Endothelial cell of umbilical vein (primary cell): ENCODE results near the gene CHI3L1. TPM values are rescaled to one million over a fixed set of nuclear protein-coding genes. Genes with fewer than 3 reads are reported as not detected.

Experiments used
- BruUV-seq: library from RNA; stranded (reverse); fragments of 400-500 nt; replicated peaks from 2 replicates; lab custom pipeline; 2021; lab: Mats Ljungman, UMichigan
- CTCF ChIA-PET: fragments of 300-600, 350-600 bp; sonication (Branson Sonifier 250); formaldehyde crosslinking; loops from one replicate; lab custom pipeline; 2021; ENCODE audit warnings: antibody characterized with exemption, inconsistent platforms; lab: Charles Lee
- POLR2A ChIA-PET: fragments of 300-600, 350-600 bp; sonication (Branson Sonifier 250); formaldehyde crosslinking; loops from one replicate; lab custom pipeline; 2021; ENCODE audit warnings: antibody characterized with exemption, inconsistent platforms; lab: Charles Lee
- DNase-seq: peaks from one replicate; pipeline ENCODE4 v3.0.0-alpha.2; 2011; ENCODE audit warnings: low read depth, low spot score
- FAIRE-seq: peaks from 2 replicates; lab custom pipeline; 2011; peaks lifted over from hg19 to GRCh38; lab: Jason Lieb, UNC
- H2AFZ ChIP-seq: 2 replicates; pipeline ENCODE4 v1.6.0; 2012; ENCODE audit warnings: low read depth, low read length, control low read depth, inconsistent platforms
- H3K27ac ChIP-seq: 2 replicates; pipeline ENCODE4 v1.5.1; 2011; ENCODE audit warnings: low read depth, mild to moderate bottlenecking, control low read depth, low read length, moderate library complexity; ENCODE audit not compliant: insufficient read depth
- H3K27me3 ChIP-seq, 2 experiments: 2 replicates each; pipeline versions ENCODE4 v1.6.0 to v1.6.1; 2011; ENCODE audit warnings: low read length in 2 of 2, mixed read lengths in 1 of 2; ENCODE audit not compliant: control insufficient read depth in 2 of 2, insufficient read depth in 2 of 2
- H3K36me3 ChIP-seq, 2 experiments: 2 replicates in 1 of 2; 3 replicates in 1 of 2; pipeline ENCODE4 v1.5.1; 2011; ENCODE audit warnings: low read length in 2 of 2, mild to moderate bottlenecking in 1 of 2, moderate library complexity in 1 of 2; ENCODE audit not compliant: control insufficient read depth in 2 of 2, insufficient read depth in 2 of 2; ENCODE audit errors: extremely low read depth in 1 of 2
- H3K4me1 ChIP-seq: 3 replicates; pipeline ENCODE4 v1.5.1; 2011; ENCODE audit warnings: mild to moderate bottlenecking, low read length; ENCODE audit not compliant: control insufficient read depth, insufficient read depth; ENCODE audit errors: extremely low read depth
- H3K4me2 ChIP-seq: 2 replicates; pipeline ENCODE4 v1.6.1; 2011; ENCODE audit warnings: low read length, control low read depth, mixed read lengths; ENCODE audit not compliant: insufficient read depth
- H3K4me3 ChIP-seq, 3 experiments: fragments of 200-600 bp in 1 of 3; sonication (generic), shearing (Covaris generic) in 1 of 3; replicated peaks in 1 of 3; 2 replicates each; pipeline ENCODE4 v1.5.1; 2011 to 2016; ENCODE audit warnings: control low read depth in 3 of 3, low read length in 3 of 3, mild to moderate bottlenecking in 2 of 3, inconsistent platforms in 1 of 3, low read depth in 1 of 3, moderate library complexity in 1 of 3; ENCODE audit not compliant: insufficient read depth in 1 of 3
- H3K79me2 ChIP-seq: 2 replicates; pipeline ENCODE4 v1.6.0; 2012; ENCODE audit warnings: low read length, inconsistent platforms; ENCODE audit not compliant: control insufficient read depth, insufficient read depth
- H3K9ac ChIP-seq: replicated peaks from 2 replicates; pipeline ENCODE3; 2011; ENCODE audit warnings: low read length, control low read depth; ENCODE audit not compliant: insufficient read depth; ENCODE audit errors: extremely low read depth
- H3K9me1 ChIP-seq: replicated peaks from 3 replicates; pipeline ENCODE4 v1.6.0; 2011; ENCODE audit warnings: mild to moderate bottlenecking, low read length; ENCODE audit not compliant: control insufficient read depth, insufficient read depth; ENCODE audit errors: extremely low read depth
- H3K9me3 ChIP-seq: replicated peaks from 2 replicates; pipeline ENCODE4 v1.5.1; 2012; ENCODE audit warnings: low read length, inconsistent platforms; ENCODE audit not compliant: control insufficient read depth, insufficient read depth
- H4K20me1 ChIP-seq: replicated peaks from 2 replicates; pipeline ENCODE3; 2011; ENCODE audit warnings: mild to moderate bottlenecking, low read length; ENCODE audit not compliant: control insufficient read depth, insufficient read depth; ENCODE audit errors: extremely low read depth
- CTCF ChIP-seq, 2 donors: IDR thresholded peaks; 1 replicate in 1 of 2; 2 replicates in 1 of 2; pipeline ENCODE4 v1.5.1; 2011; ENCODE audit warnings: low read length in 2 of 2, mild to moderate bottlenecking in 2 of 2, moderate library complexity in 2 of 2, control low read depth in 1 of 2, inconsistent platforms in 1 of 2, low read depth in 1 of 2; ENCODE audit not compliant: insufficient read depth in 1 of 2; ENCODE audit errors: extremely low read depth in 1 of 2
- EZH2 ChIP-seq: IDR thresholded peaks from 2 replicates; pipeline ENCODE4 v1.6.1; 2012; ENCODE audit warnings: borderline replicate concordance, low read depth, mild to moderate bottlenecking, moderate library complexity, low read length, inconsistent platforms; ENCODE audit not compliant: severe bottlenecking
- FOS ChIP-seq: IDR thresholded peaks from 2 replicates; pipeline ENCODE4 v1.6.1; 2011; ENCODE audit warnings: mild to moderate bottlenecking, low read length, moderate library complexity, borderline replicate concordance; ENCODE audit not compliant: insufficient read depth
- GATA2 ChIP-seq: IDR thresholded peaks from 2 replicates; pipeline ENCODE4 v1.7.0; 2011; ENCODE audit warnings: low read depth, mild to moderate bottlenecking, moderate library complexity, mixed read lengths, low read length; ENCODE audit not compliant: insufficient read length, insufficient read depth
- JUN ChIP-seq: IDR thresholded peaks from 2 replicates; pipeline ENCODE4 v1.6.1; 2011; ENCODE audit warnings: borderline replicate concordance, low read depth; ENCODE audit not compliant: insufficient read length, insufficient read depth
- MYC ChIP-seq: IDR thresholded peaks from one replicate; pipeline ENCODE4 v1.6.1; 2011; ENCODE audit warnings: mild to moderate bottlenecking, low read depth, low read length
- POLR2A ChIP-seq: IDR thresholded peaks from 2 replicates; pipeline ENCODE4 v1.6.1; 2012; ENCODE audit warnings: low read depth, mild to moderate bottlenecking, control low read depth, low read length
- POLR2AphosphoS5 ChIP-seq: IDR thresholded peaks from 2 replicates; pipeline ENCODE4 v1.6.1; 2012; ENCODE audit warnings: low read depth, mild to moderate bottlenecking, control low read depth, low read length, moderate library complexity; ENCODE audit not compliant: insufficient read depth
- dilution Hi-C: fragments of 300-500 bp; cut with MboI; formaldehyde crosslinking; loops from one replicate; pipeline ENCODE4 v1.15.0; 2019; ENCODE audit warnings: low sequenced_read_pairs; ENCODE audit not compliant: extremely low pct_ligation_motif_present
- intact Hi-C: fragments of 100-400 bp; cut with micrococcal nuclease; formaldehyde crosslinking; loops from one replicate; pipeline ENCODE4 v1.10.0; 2022
- polyA plus RNA-seq, 4 experiments: library from polyadenylated mRNA; depleted of rRNA in 3 of 4; stranded (reverse) in 3 of 4; unstranded in 1 of 4; fragments of >200 nt; gene quantifications; 2 replicates each; pipeline versions ENCODE4 v1.2.1 to v1.2.3, GENCODE V29; 2011 to 2012; ENCODE audit warnings: missing spikeins in 1 of 4
- total RNA-seq: library from RNA; stranded (reverse); gene quantifications from 2 replicates; pipeline ENCODE4 v1.2.3, GENCODE V29; 2021
- TF ChIP-seq, protein P1 (sequence below): IDR thresholded peaks from 2 replicates; pipeline ENCODE4 v1.6.1; 2011; ENCODE audit not compliant: insufficient read depth, insufficient read length

CHI3L1 gene
- total and polyA plus RNA-seq, 2 donors (not counting 3 experiments of a cell fraction or from before 2014, with no cell fraction given) = not detected

GRCh38 chr1:203170625-203171330 is 15.7 kb downstream of the CHI3L1 start:
- H3K4me2 ChIP-seq = no peak overlapping the region
- dilution Hi-C loops = no loop called here
- intact Hi-C loops = no loop called here
- TF ChIP-seq POLR2A (no peak), MYC (no peak), GATA2 (no peak), EZH2 (no peak), FOS (no peak)
- TF ChIP-seq, protein P1, sequence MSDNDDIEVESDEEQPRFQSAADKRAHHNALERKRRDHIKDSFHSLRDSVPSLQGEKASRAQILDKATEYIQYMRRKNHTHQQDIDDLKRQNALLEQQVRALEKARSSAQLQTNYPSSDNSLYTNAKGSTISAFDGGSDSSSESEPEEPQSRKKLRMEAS = no peak
- H3K27me3 ChIP-seq = no peaks in the 10 kb centered on the region
- H2AFZ ChIP-seq = no peak overlapping the region
- no peak overlapping the region for H3K4me3 ChIP-seq
- H3K79me2 ChIP-seq = no peaks in the 10 kb centered on the region
- H3K36me3 ChIP-seq = no peaks in the 10 kb centered on the region
- CTCF ChIA-PET = interaction anchor here (1.0 to 6.6 kb wide), 13 partner anchors 11 to 131 kb away, joined by 3 to 317 read pairs (median 16); no protein-coding TSS in a partner anchor
- no peak for FAIRE-seq
- H3K4me1 ChIP-seq = no peaks in the 10 kb centered on the region
- no peaks in the 10 kb centered on the region for H3K9me1 ChIP-seq
- H3K9ac ChIP-seq = no peak overlapping the region
- POLR2A ChIA-PET = no interaction called here
- H3K27ac ChIP-seq = no peak overlapping the region
- no peaks in the 10 kb centered on the region for H4K20me1 ChIP-seq
- no TSS peak for BruUV-seq
- no peak for DNase-seq
- H3K9me3 ChIP-seq = no peaks in the 10 kb centered on the region

- Histone ChIP-seq H3K4me1 (no peaks in the 10 kb centered on the region), H4K20me1 (no peaks in the 10 kb centered on the region), H3K27ac (no peak overlapping the region), H3K9me3 (no peaks in the 10 kb centered on the region), H3K4me2 (no peak overlapping the region), H3K9me1 (no peaks in the 10 kb centered on the region), H3K9ac (no peak overlapping the region), H2AFZ (no peak overlapping the region), H3K79me2 (no peaks in the 10 kb centered on the region), H3K27me3 (no peaks in the 10 kb centered on the region), H3K36me3 (no peaks in the 10 kb centered on the region), H3K4me3 (no peak overlapping the region)
- intact Hi-C loops (no loop called here), dilution Hi-C loops (no loop called here)
- BruUV-seq = no TSS peak
- FAIRE-seq = no peak
- DNase-seq = no peak
- ChIA-PET CTCF (interaction anchor here (1.0 to 6.6 kb wide), 6 partner anchors 18 to 130 kb away, joined by 3 to 317 read pairs (median 36); no protein-coding TSS in a partner anchor), POLR2A (no interaction called here)
- TF ChIP-seq GATA2 = no peak
- TF ChIP-seq JUN = no peak
- no peak for TF ChIP-seq POLR2AphosphoS5
- TF ChIP-seq, protein P1 = no peak
- no peak for TF ChIP-seq FOS
- no peak for TF ChIP-seq CTCF (IDR thresholded peaks at IDR 0.05; ENCODE audit: extremely low read depth in 1 of 2, insufficient read depth in 1 of 2, low read depth in 1 of 2, low read length in 2 of 2)
- no peak for TF ChIP-seq MYC
- no peak for TF ChIP-seq POLR2A
- TF ChIP-seq EZH2 = no peak
These were observed 16.6 kb downstream of the CHI3L1 start for GRCh38 chr1:203169770-203170520.
